ENCODE data around the gene PSMB3. TPM values are rescaled to one million over a fixed set of nuclear protein-coding genes. Genes with fewer than 3 reads are reported as not detected.

The PSMB3 gene
- total and polyA plus RNA-seq, 9 of the 15 experiments (the other 6 are each of a cell fraction or from before 2014, with no cell fraction given): 460 to 2,775 (median 574) TPM

GRCh38 chr17:38799501-38800236, 47.1 kb downstream of the PSMB3 start, which contains the start of gene PIP4K2B (continued):
- TF ChIP-seq CEBPG (CRISPR knock-in tag; IDR thresholded peaks at IDR 0.05) (no peak), CEBPG (tag; conservative IDR thresholded peaks at IDR 0.05 in 1 of 2, IDR thresholded peaks at IDR 0.05 in 1 of 2) (no peak), KAT7 (CRISPR knock-in tag; IDR thresholded peaks at IDR 0.05; ENCODE audit: borderline replicate concordance) (0 out of 2 replicates have a peak, but pooled peaks have one; percentile 52), MAX (CRISPR knock-in tag; IDR thresholded peaks at IDR 0.05) (peak; percentile 46; the same call in 1 of the 2 replicates), POLR2G (IDR thresholded peaks at IDR 0.05; ENCODE audit: low read depth, low read length) (peak; percentile 95), ERF (CRISPR knock-in tag; IDR thresholded peaks at IDR 0.05) (peak; percentile 56; the same call in 1 of the 2 replicates), CREB3L1 (IDR thresholded peaks at IDR 0.05; ENCODE audit: borderline replicate concordance, low read depth) (peak; percentile 94), CHD2 (IDR thresholded peaks at IDR 0.05; ENCODE audit: low read depth, low read length) (0 out of 2 replicates have a peak, but pooled peaks have one; percentile 54), ZNF717 (CRISPR knock-in tag; IDR thresholded peaks at IDR 0.05) (peak; percentile 77; the same call in 1 of the 2 replicates), ZNF212 (CRISPR knock-in tag; IDR thresholded peaks at IDR 0.05) (0 out of 2 replicates have a peak, but pooled peaks have one; percentile 40), RBFOX2 (IDR thresholded peaks at IDR 0.05; ENCODE audit: low read depth, low read length) (peak; percentile 92), RNF2 (IDR thresholded peaks at IDR 0.05) (peak; percentile 80; the same call in 1 of the 2 replicates), GABPB2 (CRISPR knock-in tag; conservative IDR thresholded peaks at IDR 0.05) (0 out of 2 replicates have a peak, but pooled peaks have one; percentile 35), ZNF740 (CRISPR knock-in tag; IDR thresholded peaks at IDR 0.05) (0 out of 2 replicates have a peak, but pooled peaks have one; percentile 15), ZNF740 (tag; IDR thresholded peaks at IDR 0.05) (no peak), GTF2F1 (IDR thresholded peaks at IDR 0.05; ENCODE audit: low read depth, low read length) (no peak), CXXC5 (CRISPR knock-in tag; IDR thresholded peaks at IDR 0.05) (peak; percentile 85), MYNN (IDR thresholded peaks at IDR 0.05) (peak; percentile 83; the same call in 1 of the 2 replicates), MYNN (CRISPR knock-in tag; IDR thresholded peaks at IDR 0.05) (no peak), TFE3 (CRISPR knock-in tag; IDR thresholded peaks at IDR 0.05) (peak; percentile 4; the same call in 1 of the 2 replicates), E2F6 (IDR thresholded peaks at IDR 0.05; ENCODE audit: borderline replicate concordance in 1 of 2, extremely low read depth in 1 of 2, insufficient read depth in 1 of 2, insufficient read length in 1 of 2, low read depth in 1 of 2, low read length in 1 of 2, poor library complexity in 1 of 2, severe bottlenecking in 1 of 2) (peak in 1 of 2 experiments; percentile 21), SMAD2 (IDR thresholded peaks at IDR 0.05; ENCODE audit: low read depth, low read length) (no peak), ZNF274 (IDR thresholded peaks at IDR 0.05; ENCODE audit: borderline replicate concordance, low read depth, low read length) (no peak)

Data from K562 (cell line).